Left cardiac atrium (tissue), 4 donors: ENCODE results near the gene CLIP2. TPM values are rescaled to one million over a fixed set of nuclear protein-coding genes. Genes with fewer than 3 reads are reported as not detected.
"Not testable (repeated sequence)": the region's sequence is repeated elsewhere in the genome, so short reads cannot be mapped to it uniquely, and the experiment has no call there.

Experiments
- ATAC-seq, 2 donors: fragments of 200-7000 bp; cut with Tn5 transposase; one replicate each; pipeline ENCODE4 v1.9.1; 2020; ENCODE audit warnings: mild to moderate bottlenecking in 2 of 2, moderate library complexity in 2 of 2
- DNase-seq: peaks from one replicate; pipeline ENCODE4 v3.0.0-alpha.2; 2020
- intact Hi-C, 2 donors: fragments of 100-400 bp; cut with DNase I; formaldehyde crosslinking; loops; one replicate each; pipeline versions ENCODE4 v1.14.1 to v1.15.1; 2022 to 2023
- total RNA-seq, 2 donors: library from RNA; stranded (reverse); fragmentation: NEBNext Ultra II Directional; extraction: Animal tissue kit (Norgen Biotek cat#: 25700); gene quantifications; one replicate each; pipeline ENCODE4 v1.2.1, GENCODE V29; 2021
- donor health status: DM: no; HTN: yes; CAD: no.
- donor health status: DM: no; HTN: yes; CAD: no; lungs with severe emphysema.
- donor health status: DM: yes; HTN: yes; CAD: no.
- donor health status: Dilated cardiomyopathy.

CLIP2 gene
- total RNA-seq, 2 donors from 2014 or later, result 9.7 to 10.6 TPM

DNA sequence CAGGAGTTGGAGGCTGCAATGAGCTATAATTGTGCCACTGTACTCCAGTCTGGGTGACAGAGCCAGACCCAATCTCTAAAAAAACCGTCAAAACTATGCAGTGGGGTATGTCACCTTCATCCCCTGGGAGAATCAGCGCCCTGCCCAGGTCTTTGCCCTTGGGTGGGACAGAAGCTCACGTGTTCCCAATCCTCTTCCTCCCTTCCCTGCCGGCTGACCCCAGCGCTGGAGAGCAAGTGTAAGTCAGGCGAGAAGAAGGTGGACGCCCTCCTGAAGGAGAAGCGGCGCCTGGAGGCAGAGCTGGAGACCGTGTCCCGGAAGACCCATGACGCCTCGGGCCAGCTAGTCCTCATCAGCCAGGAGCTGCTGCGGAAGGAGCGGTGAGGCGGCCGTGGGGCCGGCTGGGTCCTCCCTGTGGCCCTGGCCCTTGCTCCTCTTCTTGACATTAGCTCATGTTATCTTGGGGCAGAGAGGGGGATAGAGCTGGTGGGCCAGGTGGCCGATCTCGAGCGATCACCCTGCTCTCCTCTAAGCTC, 99.7 kb downstream of the CLIP2 start:
- DNase-seq, result no peak
- ATAC-seq, result no peak
- intact Hi-C loops, result no loop called here

DNA sequence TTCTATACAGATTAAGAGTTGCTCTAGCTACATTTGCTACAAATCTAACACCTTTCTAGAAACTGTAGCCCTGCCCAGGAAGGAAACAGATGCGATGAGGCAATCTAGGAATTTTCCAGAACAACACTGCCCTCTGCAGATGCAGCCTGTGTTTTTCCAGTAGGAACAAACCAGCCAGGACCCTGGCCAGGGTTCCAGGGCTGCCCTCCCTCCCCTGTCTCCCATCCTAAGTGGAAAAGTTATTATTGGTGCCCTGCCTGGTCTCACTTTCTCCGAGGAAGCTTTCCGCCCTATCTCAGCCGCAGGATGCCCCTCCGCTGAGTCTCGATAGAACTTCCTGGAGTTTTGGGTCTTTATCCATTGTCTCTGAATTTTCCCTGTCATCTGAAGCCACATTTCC, 104.5 kb downstream of the CLIP2 start:
- ATAC-seq, result peak; percentile 88 to 90
- DNase-seq, result peak; percentile 62
- intact Hi-C loops, result loop anchor here in 1 of 2 donors (10.0 kb wide), 1 partner anchor 529 kb away; the partner anchor contains the start of gene TMEM270

DNA sequence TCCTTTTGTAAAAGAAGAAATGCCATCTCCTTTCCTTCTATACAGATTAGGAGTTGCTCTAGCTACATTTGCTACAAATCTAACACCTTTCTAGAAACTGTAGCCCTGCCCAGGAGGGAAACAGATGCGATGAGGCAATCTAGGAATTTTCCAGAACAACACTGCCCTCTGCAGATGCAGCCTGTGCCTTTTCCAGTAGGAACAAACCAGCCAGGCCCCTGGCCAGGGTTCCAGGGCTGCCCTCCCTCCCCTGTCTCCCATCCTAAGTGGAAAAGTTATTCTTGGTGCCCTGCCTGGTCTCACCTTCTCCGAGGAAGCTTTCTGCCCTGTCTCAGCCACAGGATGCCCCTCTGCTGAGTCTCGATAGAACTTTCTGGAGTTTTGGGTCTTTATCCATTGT, 105.4 kb downstream of the CLIP2 start:
- ATAC-seq (peak; percentile 52 to 89), DNase-seq (peak; percentile 57)
- intact Hi-C loops, result loop anchor here in 1 of 2 donors (10.0 kb wide), 1 partner anchor 530 kb away; the partner anchor contains the start of gene TMEM270

DNA sequence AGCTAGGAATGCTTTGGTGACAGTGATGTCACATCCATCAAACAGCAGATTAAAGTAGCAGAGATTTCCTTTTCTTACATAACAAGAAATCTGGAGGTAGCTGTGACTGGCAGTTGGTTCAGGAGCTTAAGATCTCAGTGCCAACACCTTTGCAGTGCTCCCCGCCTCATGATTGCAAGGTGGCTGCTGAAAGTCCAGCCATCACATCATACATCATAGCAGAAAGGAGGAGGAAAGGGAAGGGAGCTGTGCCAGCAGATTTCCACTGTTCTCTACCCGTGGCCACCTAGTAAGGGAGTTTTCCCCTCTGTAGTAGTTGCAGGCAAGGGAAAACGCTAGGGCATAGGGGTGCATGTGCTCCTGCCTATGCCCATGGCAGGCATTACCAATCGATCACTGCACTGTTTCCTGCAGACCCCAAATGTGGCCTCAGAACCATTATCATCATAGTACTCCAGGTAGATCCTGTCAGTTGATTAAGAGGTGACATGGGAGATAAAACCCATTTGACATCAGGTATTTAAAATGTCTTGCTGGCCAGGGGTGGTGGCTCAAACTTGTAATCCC, 106.6 kb downstream of the CLIP2 start:
- no peak for ATAC-seq
- no peak for DNase-seq
- intact Hi-C loops, result loop anchor here in 1 of 2 donors (10.0 kb wide), 1 partner anchor 531 kb away; the partner anchor contains the start of gene TMEM270

DNA sequence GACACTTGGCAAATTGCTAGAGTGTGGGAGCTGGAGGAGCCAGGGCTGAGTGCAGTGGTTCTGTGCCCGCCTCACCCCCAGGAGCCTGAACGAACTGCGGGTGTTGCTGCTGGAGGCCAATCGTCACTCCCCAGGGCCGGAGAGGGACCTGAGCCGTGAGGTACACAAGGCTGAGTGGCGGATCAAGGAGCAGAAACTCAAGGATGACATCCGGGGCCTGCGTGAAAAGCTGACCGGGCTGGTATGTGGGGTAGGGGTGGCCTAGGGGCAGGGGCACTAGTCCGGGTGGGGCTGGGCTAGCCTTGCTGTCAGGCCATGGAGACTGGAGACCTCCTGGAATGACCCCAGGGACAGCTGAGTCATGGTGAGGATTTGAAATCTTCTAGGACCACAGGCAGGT, 107.8 kb downstream of the CLIP2 start:
- intact Hi-C loops, result loop anchor here in 1 of 2 donors (10.0 kb wide), 1 partner anchor 532 kb away; the partner anchor contains the start of gene TMEM270
- ATAC-seq (no peak), DNase-seq (no peak)

DNA sequence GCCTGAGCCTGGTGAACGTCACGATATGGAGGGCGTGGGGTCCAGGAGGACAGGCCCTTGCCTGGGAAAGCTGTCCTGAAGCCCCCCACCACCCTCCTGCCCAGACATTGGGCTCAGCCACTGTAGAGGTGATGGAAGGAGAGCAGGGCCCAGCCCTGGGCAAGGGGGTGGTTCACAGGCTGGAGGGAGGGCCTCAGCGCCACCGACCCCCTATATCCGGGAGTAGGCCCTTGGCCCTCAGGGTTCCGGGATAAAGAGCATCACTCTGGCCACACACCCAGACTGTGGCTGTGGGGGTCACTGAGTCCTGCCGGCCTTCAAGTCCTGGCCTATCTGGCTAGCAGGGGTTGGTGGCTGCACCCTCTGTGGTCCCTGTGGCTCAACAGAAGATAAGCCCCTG, 109.2 kb downstream of the CLIP2 start:
- ATAC-seq (no peak), DNase-seq (no peak)
- intact Hi-C loops, result loop anchor here in 1 of 2 donors (10.0 kb wide), 1 partner anchor 534 kb away; the partner anchor contains the start of gene TMEM270

DNA sequence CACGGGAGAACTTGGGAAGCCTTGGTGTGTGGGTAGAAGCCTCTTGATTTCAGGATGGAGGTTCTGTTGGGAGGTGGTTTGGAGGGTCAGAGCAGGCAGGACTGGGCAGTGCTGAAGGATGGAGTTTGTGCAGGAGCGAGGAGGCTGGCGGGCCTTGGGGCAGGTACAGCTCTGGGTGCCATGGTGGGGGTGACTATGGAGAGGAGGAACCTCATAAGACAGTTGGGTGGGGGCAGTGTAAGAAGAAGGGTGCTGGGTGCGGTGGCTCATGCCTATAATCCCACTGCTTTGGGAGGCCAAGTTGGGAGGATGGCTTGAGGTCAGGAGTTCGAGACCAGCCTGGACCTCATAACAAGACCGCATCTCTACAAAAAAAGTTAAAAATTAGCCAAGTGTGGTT, 109.8 kb downstream of the CLIP2 start:
- no peak for ATAC-seq
- intact Hi-C loops, result loop anchor here in 1 of 2 donors (10.0 kb wide), 1 partner anchor 534 kb away; the partner anchor contains the start of gene TMEM270
- no peak for DNase-seq

DNA sequence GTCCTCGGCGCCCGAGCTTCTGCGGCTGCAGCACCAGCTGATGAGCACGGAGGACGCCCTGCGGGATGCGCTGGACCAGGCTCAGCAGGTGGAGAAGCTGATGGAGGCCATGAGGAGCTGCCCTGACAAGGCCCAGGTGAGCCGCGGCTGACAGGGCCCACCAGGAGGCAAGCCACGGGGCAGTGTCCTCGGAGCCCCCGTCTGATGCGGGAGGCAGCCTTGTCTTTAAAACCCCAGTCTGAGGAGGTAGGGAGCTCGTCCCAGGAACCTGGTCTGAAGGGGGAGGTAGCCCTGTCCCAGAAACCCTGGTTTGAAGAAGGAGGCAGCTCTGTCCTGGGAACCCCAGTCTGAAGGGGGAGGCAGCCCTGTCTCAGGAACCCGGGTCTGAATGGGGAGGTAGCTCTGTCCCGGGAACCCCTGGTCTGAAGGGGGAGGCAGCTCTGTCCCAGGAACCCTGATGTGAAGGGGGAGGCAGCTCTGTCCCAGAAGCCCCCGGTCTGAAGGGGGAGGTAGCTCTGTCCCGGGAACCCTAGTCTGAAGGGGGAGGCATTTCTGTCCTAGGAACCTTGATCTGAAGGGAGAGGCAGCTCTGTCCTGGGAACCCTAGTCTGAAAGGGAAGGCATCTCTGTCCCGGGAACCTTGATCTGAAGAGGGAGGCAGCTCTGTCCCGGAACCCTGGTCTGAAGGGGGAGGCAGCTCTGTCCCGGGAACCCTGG, 111.4 kb downstream of the CLIP2 start:
- no peak for ATAC-seq
- DNase-seq, result no peak
- intact Hi-C loops, result loop anchor here (1.0 to 10.0 kb wide), 4 partner anchors 193 to 336 kb away; no protein-coding TSS in a partner anchor

DNA sequence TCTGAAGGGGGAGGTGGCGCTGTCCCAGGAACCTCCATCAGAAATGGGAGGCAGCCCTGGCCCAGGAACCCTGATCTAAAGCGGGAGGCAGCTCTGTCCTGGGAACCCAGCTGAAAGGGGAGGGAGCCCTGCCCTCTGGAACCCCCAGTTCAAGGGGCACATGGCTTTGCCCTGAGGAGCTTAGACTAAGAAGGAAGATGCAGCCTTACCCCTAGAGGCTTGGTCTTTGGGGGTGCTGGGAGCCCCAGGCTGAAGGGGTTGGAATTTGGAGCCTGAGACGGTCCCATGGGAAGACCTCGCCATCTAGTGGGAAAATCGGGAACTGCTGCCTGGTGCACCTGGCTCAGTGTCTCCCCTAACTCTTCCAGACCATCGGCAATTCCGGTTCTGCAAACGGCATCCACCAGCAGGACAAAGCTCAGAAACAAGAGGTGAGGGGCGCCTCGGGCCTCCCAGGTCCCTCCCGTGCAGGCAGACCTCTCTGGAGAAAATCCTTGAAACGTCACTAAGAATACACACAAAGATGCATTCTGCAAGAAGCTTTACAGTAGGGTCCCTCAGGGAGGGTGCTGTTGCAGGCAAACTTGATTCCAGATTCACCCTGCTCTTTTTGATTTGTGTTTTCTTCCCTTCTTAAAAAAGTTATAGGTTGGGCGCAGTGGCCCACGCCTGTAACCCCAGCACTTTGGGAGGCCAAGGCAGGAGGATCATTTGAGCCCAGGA, 112.1 kb downstream of the CLIP2 start:
- ATAC-seq (peak; percentile 51 to 62), DNase-seq (peak; percentile 72)
- intact Hi-C loops, result loop anchor here (1.0 to 10.0 kb wide), 4 partner anchors 194 to 336 kb away; no protein-coding TSS in a partner anchor

DNA sequence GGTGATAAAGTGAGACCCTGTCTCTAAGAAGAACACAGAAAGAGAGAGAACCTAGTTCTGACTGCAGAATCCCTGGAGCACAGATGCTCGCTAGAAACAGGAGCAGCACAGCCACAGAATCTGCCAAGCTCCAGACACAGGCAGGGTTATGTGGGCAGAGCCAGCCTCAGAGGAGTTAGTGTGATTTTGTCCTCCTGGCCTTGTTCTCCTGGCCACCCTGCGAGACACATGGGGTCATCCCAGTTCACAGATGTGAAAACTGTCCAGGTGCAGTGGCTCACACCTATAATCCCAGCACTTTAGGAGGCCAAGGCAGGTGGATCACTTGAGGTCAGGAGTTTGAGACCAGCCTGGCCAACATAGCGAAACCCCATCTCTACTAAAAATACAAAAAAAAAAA, 113.5 kb downstream of the CLIP2 start:
- not testable (repeated sequence) for ATAC-seq, DNase-seq
- intact Hi-C loops, result loop anchor here in 1 of 2 donors (5.0 to 10.0 kb wide), 2 partner anchors 195 to 338 kb away; no protein-coding TSS in a partner anchor

DNA sequence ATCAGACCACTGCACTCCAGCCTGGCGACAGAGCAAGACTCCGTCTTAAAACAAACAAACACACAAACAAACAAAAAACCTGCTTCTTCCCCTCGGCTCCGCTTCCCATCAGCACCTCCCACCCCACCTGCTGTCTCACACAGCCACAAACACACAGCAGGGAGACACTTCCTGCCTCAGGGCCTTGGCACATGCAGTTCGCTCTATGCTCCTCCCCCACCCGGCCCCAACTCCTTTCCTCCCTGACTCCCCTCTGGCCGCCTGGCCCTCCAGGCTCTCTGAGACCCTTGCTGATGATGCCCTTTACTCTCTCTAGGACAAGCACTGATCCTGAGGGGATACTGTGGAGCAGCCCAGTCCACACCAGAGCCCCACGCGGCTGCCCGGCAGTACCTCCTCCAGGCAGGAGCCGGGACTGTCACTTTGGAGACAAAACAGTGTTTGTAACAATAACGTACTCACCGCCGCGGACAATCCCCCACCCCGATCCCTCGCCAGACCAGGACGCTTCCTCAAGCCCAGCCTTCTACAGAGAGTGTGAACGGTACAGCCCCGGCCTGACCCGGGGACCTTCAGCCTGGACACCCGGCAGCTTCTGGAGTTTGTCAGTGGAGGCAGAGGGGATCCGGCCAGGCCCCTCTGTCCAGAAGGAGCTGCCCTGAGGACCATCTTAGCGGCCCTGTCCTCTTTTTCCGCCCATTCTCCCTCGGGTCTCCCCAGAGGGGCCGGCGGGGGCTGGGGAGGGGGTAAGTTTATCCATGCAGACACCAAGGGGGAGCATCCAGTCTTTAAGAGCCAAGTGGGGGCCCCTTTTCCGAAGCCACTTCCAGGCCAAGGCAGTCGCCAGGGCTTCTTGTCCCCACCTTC, 114.5 kb downstream of the CLIP2 start:
- ATAC-seq (no peak), DNase-seq (no peak)
- intact Hi-C loops, result loop anchor here in 1 of 2 donors (5.0 to 10.0 kb wide), 2 partner anchors 196 to 339 kb away; no protein-coding TSS in a partner anchor

DNA sequence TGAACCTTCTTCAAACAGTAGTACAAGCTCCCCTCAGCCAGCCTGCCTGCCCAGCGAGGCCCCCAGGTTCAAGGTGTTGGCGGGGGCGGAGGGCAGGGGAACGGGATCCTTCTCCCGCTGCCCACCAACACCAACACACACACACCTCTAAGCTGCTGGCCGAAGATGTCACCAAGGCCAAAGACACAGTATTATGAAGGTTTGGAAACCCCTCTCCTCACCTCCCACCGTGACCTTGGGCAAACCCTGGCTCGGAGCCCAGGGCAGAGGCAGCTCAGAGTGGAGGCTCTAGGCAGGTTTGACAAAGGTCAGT, 115.1 kb downstream of the CLIP2 start:
- intact Hi-C loops, result loop anchor here in 1 of 2 donors (5.0 to 10.0 kb wide), 2 partner anchors 197 to 340 kb away; no protein-coding TSS in a partner anchor
- ATAC-seq (no peak), DNase-seq (no peak)

DNA sequence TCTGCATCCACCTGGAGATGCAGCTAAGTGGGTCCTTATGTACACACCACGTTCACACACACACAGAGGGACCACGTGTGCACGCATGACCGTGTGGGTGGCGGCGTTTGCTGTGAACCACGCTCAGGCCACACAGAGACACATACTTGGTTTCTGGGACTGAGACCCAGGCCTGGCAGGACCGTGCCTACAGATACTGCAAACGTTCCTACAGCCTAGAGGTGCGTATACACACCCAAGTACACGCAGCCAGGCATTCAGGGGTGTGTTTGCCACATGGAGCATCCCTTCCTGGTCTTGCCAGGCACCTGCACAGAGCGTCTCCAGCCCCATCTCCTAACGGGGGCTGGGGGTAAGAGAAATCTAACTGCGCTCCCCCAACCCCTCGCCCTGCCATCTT, 115.5 kb downstream of the CLIP2 start:
- DNase-seq (no peak), ATAC-seq (no peak)
- intact Hi-C loops, result loop anchor here in 1 of 2 donors (5.0 to 10.0 kb wide), 2 partner anchors 197 to 340 kb away; no protein-coding TSS in a partner anchor

DNA sequence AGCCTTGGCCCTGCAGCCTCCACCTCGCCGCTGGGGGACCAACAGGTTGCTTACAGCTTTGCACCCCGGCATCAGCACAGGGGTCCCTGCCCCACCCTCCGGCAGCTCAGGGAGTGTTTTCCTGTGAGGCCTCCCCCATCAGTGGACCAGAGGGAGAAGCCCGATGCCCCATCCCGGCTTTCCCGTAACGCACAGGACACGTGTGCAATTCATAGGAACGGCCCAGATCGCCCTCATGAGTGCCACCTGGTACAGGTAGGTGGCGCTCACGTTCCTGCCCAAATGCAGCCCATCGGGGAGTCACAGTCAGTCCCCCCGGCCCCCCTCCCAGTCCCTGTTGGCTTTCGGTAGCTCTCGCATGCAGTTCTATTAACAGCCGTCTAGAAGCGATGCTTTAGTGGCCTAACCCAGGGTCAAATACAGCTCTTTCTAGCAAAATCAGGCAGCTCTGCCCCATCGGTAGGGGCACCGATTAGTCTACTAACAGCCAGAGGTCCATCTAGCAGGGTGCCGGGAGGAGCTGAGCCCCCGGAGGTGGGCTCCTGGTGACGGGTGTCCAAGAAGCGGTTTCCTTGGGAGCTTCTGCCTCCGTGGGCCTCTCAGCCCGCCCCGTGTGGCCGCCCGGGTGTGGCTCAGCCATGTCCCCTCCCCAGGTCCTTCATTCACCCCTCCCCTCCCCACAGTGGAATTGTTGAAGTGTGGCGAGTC, 116.1 kb downstream of the CLIP2 start:
- intact Hi-C loops, result loop anchor here in 1 of 2 donors (10.0 kb wide), 1 partner anchor 341 kb away; no protein-coding TSS in a partner anchor
- ATAC-seq (no peak), DNase-seq (no peak)

DNA sequence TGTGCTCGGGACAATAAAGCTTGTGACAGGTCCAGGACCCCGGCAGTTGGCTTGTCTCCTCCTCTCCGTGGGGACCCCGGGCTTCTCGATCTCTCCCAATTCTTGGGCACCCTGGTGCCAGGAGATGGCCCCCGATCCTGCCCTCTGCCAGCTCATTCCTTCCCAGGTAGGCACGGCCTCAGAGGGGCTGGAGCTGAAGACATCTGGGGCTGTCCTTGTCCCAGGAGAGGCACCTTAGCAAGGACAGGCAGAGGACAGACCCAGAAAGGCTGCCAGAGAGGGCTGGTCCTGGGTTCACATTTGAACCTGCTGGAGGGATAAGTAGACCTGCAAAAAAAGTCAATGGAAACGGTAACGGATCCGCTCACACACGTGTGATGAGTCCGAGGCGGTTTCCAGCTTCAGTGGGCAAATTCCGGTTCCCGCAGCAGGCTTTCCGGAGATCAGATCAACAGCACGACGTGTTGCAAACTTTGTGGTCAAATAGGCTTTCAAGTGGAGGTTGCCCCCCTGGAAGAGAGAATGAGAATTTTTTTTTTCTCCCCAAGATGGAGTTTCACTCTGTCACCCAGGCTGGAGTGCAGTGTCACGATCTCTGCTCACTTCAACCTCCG, 116.8 kb downstream of the CLIP2 start:
- intact Hi-C loops, result loop anchor here in 1 of 2 donors (10.0 kb wide), 1 partner anchor 341 kb away; no protein-coding TSS in a partner anchor
- DNase-seq (no peak), ATAC-seq (no peak)

DNA sequence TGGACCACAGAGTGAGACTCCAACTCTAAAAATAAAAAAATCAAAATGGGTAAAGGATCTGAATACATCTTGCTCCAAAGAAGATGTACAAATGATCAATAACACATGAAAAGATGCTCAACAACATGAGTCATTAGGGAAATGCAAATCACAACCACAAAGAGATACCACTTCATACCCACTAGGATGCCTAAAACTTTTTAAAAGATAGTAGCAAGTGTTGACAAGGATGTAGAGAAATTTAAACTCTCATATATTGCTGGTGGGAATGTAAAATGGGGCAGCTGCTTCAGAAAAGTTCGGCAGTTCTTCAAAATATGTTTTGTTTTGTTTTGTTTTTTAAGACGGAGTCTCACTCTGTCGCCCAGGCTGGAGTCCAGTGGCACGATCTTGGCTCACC, 118.8 kb downstream of the CLIP2 start:
- intact Hi-C loops, result loop anchor here in 1 of 2 donors (10.0 kb wide), 1 partner anchor 343 kb away; no protein-coding TSS in a partner anchor
- ATAC-seq (no peak), DNase-seq (no peak)

DNA sequence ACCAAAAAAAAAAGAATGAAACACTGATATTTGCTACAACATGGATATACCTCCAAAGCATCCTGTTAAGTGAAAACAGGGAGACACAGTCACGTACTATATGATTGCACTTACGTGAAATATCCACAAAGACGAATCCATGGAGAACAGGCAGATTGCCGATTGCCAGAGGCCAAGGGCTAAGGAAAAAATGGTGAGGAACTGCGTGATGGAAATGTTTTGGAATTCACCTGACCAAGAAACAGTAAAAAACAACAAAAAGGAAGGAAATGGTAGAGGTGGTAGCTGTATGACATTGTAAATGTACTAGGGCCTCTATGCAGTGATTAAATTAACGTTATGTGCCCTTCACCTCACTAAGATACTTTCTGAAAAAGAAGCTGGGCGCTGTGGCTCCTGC, 120.4 kb downstream of the CLIP2 start:
- intact Hi-C loops, result loop anchor here in 1 of 2 donors (10.0 kb wide), 1 partner anchor 345 kb away; no protein-coding TSS in a partner anchor
- no peak for ATAC-seq
- DNase-seq, result no peak
